Heart left ventricle (tissue), 16 donors: ENCODE results near the gene TSPAN15. TPM values are rescaled to one million over a fixed set of nuclear protein-coding genes. Genes with fewer than 3 reads are reported as not detected.

Experiments
- ATAC-seq, 4 donors: fragments of 200-7000 bp; cut with Tn5 transposase; one replicate each; pipeline ENCODE4 v1.9.1; 2020 to 2022; ENCODE audit warnings: moderate library complexity in 4 of 4, mild to moderate bottlenecking in 3 of 4, moderate number of reproducible peaks in 1 of 4
- DNase-seq, 5 donors: peaks; one replicate each; pipeline ENCODE4 v3.0.0-alpha.2; 2020
- H3K27ac ChIP-seq, 12 donors: fragments of 200-600 bp; sonication (generic) in 4 of 12; one replicate each; pipeline versions ENCODE4 v1.5.0 to v1.8.0; 2016 to 2022; ENCODE audit warnings: mild to moderate bottlenecking in 2 of 12
- H3K27me3 ChIP-seq, 9 donors: fragments of 200-600 bp; sonication (generic) in 2 of 9; one replicate each; pipeline versions ENCODE4 v1.5.1 to v1.8.0; 2016 to 2022; ENCODE audit warnings: mild to moderate bottlenecking in 3 of 9
- H3K36me3 ChIP-seq, 9 donors: fragments of 200-600 bp; sonication (generic) in 2 of 9; one replicate each; pipeline versions ENCODE4 v1.5.0 to v1.8.0; 2018 to 2022; ENCODE audit warnings: mild to moderate bottlenecking in 2 of 9
- H3K4me1 ChIP-seq, 12 donors: fragments of 200-600 bp; sonication (generic) in 4 of 12; one replicate each; pipeline versions ENCODE4 v1.5.0 to v1.8.0; 2016 to 2022; ENCODE audit warnings: mild to moderate bottlenecking in 3 of 12
- H3K4me3 ChIP-seq, 12 donors: fragments of 200-600 bp; sonication (generic) in 4 of 12; one replicate each; pipeline versions ENCODE4 v1.5.0 to v1.8.0; 2017 to 2022; ENCODE audit warnings: mild to moderate bottlenecking in 9 of 12, moderate library complexity in 4 of 12
- H3K9me3 ChIP-seq, 12 donors: fragments of 200-600 bp; sonication (generic) in 4 of 12; one replicate each; pipeline versions ENCODE4 v1.5.0 to v1.8.0; 2016 to 2022; ENCODE audit warnings: mild to moderate bottlenecking in 1 of 12
- CTCF ChIP-seq, 12 donors: fragments of 200-600 bp; sonication (generic) in 4 of 12; IDR thresholded peaks; one replicate each; pipeline versions ENCODE4 v1.5.0 to v1.8.0; 2018 to 2022; ENCODE audit warnings: antibody characterized with exemption in 12 of 12, mild to moderate bottlenecking in 5 of 12
- POLR2A ChIP-seq, 2 donors: fragments of 450-650 bp; IDR thresholded peaks; one replicate each; pipeline ENCODE4 v1.6.1; 2017; ENCODE audit warnings: antibody characterized with exemption in 2 of 2, mild to moderate bottlenecking in 2 of 2, moderate library complexity in 2 of 2
- WGBS, 4 donors: extraction: QIAGEN DNeasy Blood & Tissue Kit in 2 of 4; methylation state at CpG; one replicate each; pipeline versions ENCODE4 v1.1.5 to v1.1.7; 2013 to 2018; 5-methylcytosine and 5-hydroxymethylcytosine counted together
- intact Hi-C, 10 donors: fragments of 100-400 bp; cut with DNase I; formaldehyde crosslinking; loops; one replicate each; pipeline versions ENCODE4 v1.11.1 to v1.14.2; 2022
- polyA plus RNA-seq, 2 donors: library from polyadenylated mRNA; stranded (reverse); fragments of 200-250 nt; gene quantifications; one replicate each; pipeline ENCODE4 v1.2.3, GENCODE V29; 2013
- total RNA-seq, 9 donors: library from RNA; depleted of rRNA in 2 of 9; stranded (reverse); fragments of >200 nt in 2 of 9; fragmentation: NEBNext Ultra II Directional in 3 of 9; extraction: Animal tissue kit (Norgen Biotek cat#: 25700) in 3 of 9; gene quantifications; one replicate each; pipeline versions ENCODE4 v1.1.0 to v1.2.4, GENCODE V29; 2016 to 2023
- donor health status: ischemic (EF 13 %, LVEDD 7.1; RV severe dilation, severe dysfunction).
- donor health status: healthy with polysubstance abuse.
- donor health status: DM: no; HTN: yes; CAD: no.
- donor health status: DM: no; HTN: no; CAD: no.
- donor health status: ischemic (EF 25% LVEDD 6.9; RV normal size, moderate dysfunction).
- donor health status: ischemic (EF 25% LVEDD 5.7; RV mildly dilated, moderate dysfunction).
- donor health status: healthy.
- donor health status: DM: yes; HTN: yes; CAD: no.
- donor health status: ischemic (EF 35%, LVEDD 5.7; RV mildly dilated, moderate dysfunction).
- donor health status: nonischemic (EF 11% LVEDD 7.7; RV severe dilation, severe dysfunction).
- donor health status: DM: yes; HTN: yes; CAD: no.
- donor health status: PGD.
- donor health status: ischemic (EF 29% LVEDD 5.4; RV normal size, mild dysfunction).
- donor health status: nonischemic (EF 23%, LVEDD 6.1; RV moderate dilation, normal function).

TSPAN15 gene
- total and polyA plus RNA-seq, 11 donors, result 4.5 to 20.2 (median 11.1) TPM

- TF ChIP-seq CTCF (IDR thresholded peaks at IDR 0.05) (no peak), POLR2A (IDR thresholded peaks at IDR 0.05) (no peak)
- H3K27me3 ChIP-seq, result no peaks in the 10 kb centered on the region
- peaks cover 0 to 9% (median 0%) of the 10 kb centered on the region in 12 donors for H3K4me1 ChIP-seq
- intact Hi-C loops, result loop anchor here in 4 of 10 donors (5.0 to 10.0 kb wide), 2 partner anchors 215 to 223 kb away; partner anchors contain the start of gene FAM241B (in 3 of the 4)
- no peaks in the 10 kb centered on the region for H3K9me3 ChIP-seq
- H3K4me3 ChIP-seq, result no peak overlapping the region
- DNase-seq (no peak), ATAC-seq (no peak)
- WGBS, 4 donors, result 65 to 86% (median 79%) methylated on average over 11 of the region's 11 CpGs
- no peaks in the 10 kb centered on the region for H3K36me3 ChIP-seq
- peak overlapping the region in 1 of 12 donors; percentile 93 for H3K27ac ChIP-seq
Measured at GRCh38 chr10:69419744-69420126, 31.5 kb upstream of the TSPAN15 start.

- WGBS, 4 donors, result 43 to 63% (median 51%) methylated on average over 13 of the region's 13 CpGs
- ATAC-seq, result peak; percentile 90 to 97 (median 93)
- peak overlapping the region in 10 of 12 donors; percentile 5 to 93 (median 46) for H3K27ac ChIP-seq
- no peaks in the 10 kb centered on the region for H3K36me3 ChIP-seq
- TF ChIP-seq CTCF (IDR thresholded peaks at IDR 0.05) (no peak), POLR2A (IDR thresholded peaks at IDR 0.05) (no peak)
- H3K9me3 ChIP-seq, result no peaks in the 10 kb centered on the region
- H3K4me3 ChIP-seq, result no peak overlapping the region
- peak; percentile 71 to 93 (median 86) for DNase-seq
- no peaks in the 10 kb centered on the region for H3K27me3 ChIP-seq
- H3K4me1 ChIP-seq, result peaks cover 0 to 18% (median 0%) of the 10 kb centered on the region in 12 donors
- intact Hi-C loops, result loop anchor here in 4 of 10 donors (5.0 to 10.0 kb wide), 2 partner anchors 213 to 221 kb away; partner anchors contain the start of gene FAM241B (in 3 of the 4)
Measured at GRCh38 chr10:69421611-69422308, 29.5 kb upstream of the TSPAN15 start.

- intact Hi-C loops, result loop anchor here in 4 of 10 donors (5.0 to 10.0 kb wide), 2 partner anchors 212 to 220 kb away; partner anchors contain the start of gene FAM241B (in 3 of the 4)
- Histone ChIP-seq H3K27me3 (no peaks in the 10 kb centered on the region), H3K4me1 (peaks cover 0 to 19% (median 0%) of the 10 kb centered on the region in 12 donors), H3K36me3 (no peaks in the 10 kb centered on the region), H3K4me3 (no peak overlapping the region), H3K27ac (peak overlapping the region in 2 of 12 donors; percentile 67 to 93), H3K9me3 (no peaks in the 10 kb centered on the region)
- TF ChIP-seq POLR2A (IDR thresholded peaks at IDR 0.05), result no peak
- no peak for TF ChIP-seq CTCF (IDR thresholded peaks at IDR 0.05)
- ATAC-seq (no peak), DNase-seq (peak in 1 of 5 donors; percentile 9)
- WGBS, 4 donors, result 89 to 94% (median 93%) methylated on average over 4 of the region's 4 CpGs
Measured at GRCh38 chr10:69422676-69423075, 28.6 kb upstream of the TSPAN15 start.

- H3K9me3 ChIP-seq, result no peaks in the 10 kb centered on the region
- DNase-seq, result no peak
- intact Hi-C loops, result loop anchor here in 8 of 10 donors (5.0 to 10.0 kb wide), 4 partner anchors 82 to 217 kb away; partner anchors contain the start of gene FAM241B (in 3 of the 8)
- TF ChIP-seq POLR2A (IDR thresholded peaks at IDR 0.05), result no peak
- TF ChIP-seq CTCF (IDR thresholded peaks at IDR 0.05), result no peak
- peak overlapping the region in 1 of 12 donors; percentile 74 for H3K27ac ChIP-seq
- H3K4me1 ChIP-seq, result peaks cover 0 to 19% (median 0%) of the 10 kb centered on the region in 12 donors
- no peaks in the 10 kb centered on the region for H3K27me3 ChIP-seq
- whole genome bisulfite sequencing, 4 donors, result 91 to 94% (median 92%) methylated on average over 2 of the region's 2 CpGs
- ATAC-seq, result no peak
- no peaks in the 10 kb centered on the region for H3K36me3 ChIP-seq
- no peak overlapping the region for H3K4me3 ChIP-seq
Measured at GRCh38 chr10:69425041-69425440, 26.2 kb upstream of the TSPAN15 start.
